HG03060 (cell line): ENCODE data around the gene UBE2Q2.
"Not testable (repeated sequence)": the region's sequence is repeated elsewhere in the genome, so short reads cannot be mapped to it uniquely, and the experiment has no call there.

Experiments used
- ATAC-seq: cut with Tn5 transposase; IDR thresholded peaks from one replicate; pipeline ENCODE4 v1.9.1; 2021; ENCODE audit warnings: low read depth, moderate number of reproducible peaks; ENCODE audit not compliant: unreplicated experiment

Gene UBE2Q2

GRCh38 chr15:75823860-75824613 lies 19.2 kb upstream of the UBE2Q2 start:
- no peak for ATAC-seq

- no peak for ATAC-seq
Measured at GRCh38 chr15:75827691-75828090, 15.6 kb upstream of the UBE2Q2 start.

- no peak for ATAC-seq
Measured at GRCh38 chr15:75828429-75828828, 14.8 kb upstream of the UBE2Q2 start.

GRCh38 chr15:75830910-75831805 lies 12.1 kb upstream of the UBE2Q2 start:
- no peak for ATAC-seq

- no peak for ATAC-seq
Measured at GRCh38 chr15:75831806-75832102, 11.5 kb upstream of the UBE2Q2 start.

- ATAC-seq, result no peak
Measured at GRCh38 chr15:75832114-75832513, 11.1 kb upstream of the UBE2Q2 start.

- no peak for ATAC-seq
Measured at GRCh38 chr15:75834021-75834420, 9.2 kb upstream of the UBE2Q2 start.

- ATAC-seq, result no peak
Measured at GRCh38 chr15:75835990-75836958, 7.0 kb upstream of the UBE2Q2 start.

GRCh38 chr15:75836959-75837334 lies 6.3 kb upstream of the UBE2Q2 start:
- no peak for ATAC-seq

GRCh38 chr15:75840659-75841058 lies 2.6 kb upstream of the UBE2Q2 start:
- no peak for ATAC-seq

GRCh38 chr15:75841626-75842025 lies 1.6 kb upstream of the UBE2Q2 start:
- ATAC-seq, result no peak

- ATAC-seq, result no peak
Measured at GRCh38 chr15:75843678-75844581, 683 bp downstream of the UBE2Q2 start.

- ATAC-seq, result no peak
Measured at GRCh38 chr15:75844629-75845335, 1.5 kb downstream of the UBE2Q2 start.

- ATAC-seq, result no peak
Measured at GRCh38 chr15:75849167-75849566, 5.9 kb downstream of the UBE2Q2 start.

GRCh38 chr15:75850708-75851107 lies 7.5 kb downstream of the UBE2Q2 start:
- ATAC-seq, result no peak

GRCh38 chr15:75851566-75851965 lies 8.3 kb downstream of the UBE2Q2 start:
- ATAC-seq, result not testable (repeated sequence)

- no peak for ATAC-seq
Measured at GRCh38 chr15:75857886-75858285, 14.6 kb downstream of the UBE2Q2 start.

GRCh38 chr15:75861750-75862402 lies 18.6 kb downstream of the UBE2Q2 start:
- ATAC-seq, result no peak

- ATAC-seq, result no peak
Measured at GRCh38 chr15:75862796-75863195, 19.5 kb downstream of the UBE2Q2 start.
